ENCODE data around the gene PIH1D2. TPM values are rescaled to one million over a fixed set of nuclear protein-coding genes. Genes with fewer than 3 reads are reported as not detected.
"Not testable (repeated sequence)": the region's sequence is repeated elsewhere in the genome, so short reads cannot be mapped to it uniquely, and the experiment has no call there.

The PIH1D2 gene
- total and polyA plus RNA-seq, 5 donors, result 1.2 to 1.8 (median 1.6) TPM

GRCh38 chr11:112026784-112027410 lies 46.9 kb downstream of the PIH1D2 start:
- intact Hi-C loops (cut with DNase I); H3K27me3 ChIP-seq (ENCODE audit: control insufficient read depth, insufficient read depth); H3K4me3 ChIP-seq (ENCODE audit: low read length); ATAC-seq; H3K9me3 ChIP-seq (ENCODE audit: control insufficient read depth, low read length); H3K27ac ChIP-seq (ENCODE audit: low read length); H3K4me1 ChIP-seq (ENCODE audit: control insufficient read depth, insufficient read depth, low read length): not testable (repeated sequence)
- peak in 2 of 3 donors; percentile 37 to 57 for DNase-seq
- 96% methylated on average over 37 of the region's 49 CpGs for WGBS

GRCh38 chr11:112025707-112026106 lies 48.1 kb downstream of the PIH1D2 start:
- under 1% methylated on average over 8 of the region's 8 CpGs for WGBS
- Histone ChIP-seq H3K27me3 (ENCODE audit: control insufficient read depth, insufficient read depth) (no peaks in the 10 kb centered on the region), H3K4me1 (ENCODE audit: control insufficient read depth, insufficient read depth, low read length) (peaks cover 2% of the 10 kb centered on the region), H3K9me3 (ENCODE audit: control insufficient read depth, low read length) (no peaks in the 10 kb centered on the region), H3K27ac (ENCODE audit: low read length) (peak overlapping the region; percentile 96), H3K4me3 (ENCODE audit: low read length) (peak overlapping the region; percentile 83)
- DNase-seq (no peak), ATAC-seq (peak; percentile 38 to 53)
- intact Hi-C loops (cut with DNase I), result no loop called here

GRCh38 chr11:112024773-112025678 lies 48.8 kb downstream of the PIH1D2 start, which contains the start of gene DLAT:
DLAT (plus strand) TSS chr11:112025408; CDS start chr11:112025473, 65 bp downstream.
- H3K27ac ChIP-seq (ENCODE audit: low read length), result peak within 1 kb of the TSS; percentile 96
- intact Hi-C loops (cut with DNase I), result no loop called here
- peaks cover 2% of the 10 kb centered on the region for H3K4me1 ChIP-seq (ENCODE audit: control insufficient read depth, insufficient read depth, low read length)
- ATAC-seq, result peak; percentile 93 to 95
- peak within 1 kb of the TSS; percentile 83 for H3K4me3 ChIP-seq (ENCODE audit: low read length)
- DNase-seq, result peak; percentile 92 to 96 (median 95)
- H3K27me3 ChIP-seq (ENCODE audit: control insufficient read depth, insufficient read depth), result no peaks in the 10 kb centered on the region
- no peaks in the 10 kb centered on the region for H3K9me3 ChIP-seq (ENCODE audit: control insufficient read depth, low read length)
- WGBS, result under 1% methylated on average over 71 of the region's 71 CpGs

- ATAC-seq (no peak), DNase-seq (no peak)
- 15% methylated on average over 10 of the region's 10 CpGs for WGBS
- Histone ChIP-seq H3K4me1 (ENCODE audit: control insufficient read depth, insufficient read depth, low read length) (peaks cover 4% of the 10 kb centered on the region), H3K9me3 (ENCODE audit: control insufficient read depth, low read length) (no peaks in the 10 kb centered on the region), H3K27me3 (ENCODE audit: control insufficient read depth, insufficient read depth) (no peaks in the 10 kb centered on the region), H3K27ac (ENCODE audit: low read length) (peak overlapping the region; percentile 96), H3K4me3 (ENCODE audit: low read length) (peak overlapping the region; percentile 83)
- intact Hi-C loops (cut with DNase I), result no loop called here
Observed at GRCh38 chr11:112024178-112024772, 49.5 kb downstream of the PIH1D2 start.

GRCh38 chr11:112023104-112023503 lies 50.7 kb downstream of the PIH1D2 start:
- H3K9me3 ChIP-seq (ENCODE audit: control insufficient read depth, low read length), result no peaks in the 10 kb centered on the region
- ATAC-seq, result no peak
- 88% methylated on average over 3 of the region's 3 CpGs for WGBS
- no peak for DNase-seq
- intact Hi-C loops (cut with DNase I), result no loop called here
- H3K4me1 ChIP-seq (ENCODE audit: control insufficient read depth, insufficient read depth, low read length), result peaks cover 4% of the 10 kb centered on the region
- H3K4me3 ChIP-seq (ENCODE audit: low read length), result no peak overlapping the region
- H3K27me3 ChIP-seq (ENCODE audit: control insufficient read depth, insufficient read depth), result no peaks in the 10 kb centered on the region
- no peak overlapping the region for H3K27ac ChIP-seq (ENCODE audit: low read length)

GRCh38 chr11:112019066-112019465 lies 54.8 kb downstream of the PIH1D2 start:
- WGBS, result 73% methylated on average over 5 of the region's 5 CpGs
- H3K9me3 ChIP-seq (ENCODE audit: control insufficient read depth, low read length), result no peaks in the 10 kb centered on the region
- H3K4me3 ChIP-seq (ENCODE audit: low read length), result no peak overlapping the region
- peak in 1 of 2 donors; percentile 23 for ATAC-seq
- peaks cover 6% of the 10 kb centered on the region for H3K4me1 ChIP-seq (ENCODE audit: control insufficient read depth, insufficient read depth, low read length)
- intact Hi-C loops (cut with DNase I), result no loop called here
- no peak for DNase-seq
- no peaks in the 10 kb centered on the region for H3K27me3 ChIP-seq (ENCODE audit: control insufficient read depth, insufficient read depth)
- peak overlapping the region; percentile 34 for H3K27ac ChIP-seq (ENCODE audit: low read length)

Other genes with a start within 250 kb of the PIH1D2 start
- 10 to 100 TPM; 17.0 to 84.9 (median 23.8) TPM for gene ALG9, start 202.4 kb downstream of the PIH1D2 start, total RNA-seq
- gene ALG9, start 202.4 kb downstream of the PIH1D2 start, polyA plus RNA-seq, result 16.3 TPM
- 1 to 10 TPM; 1.6 to 1.7 (median 1.6) TPM for gene FDXACB1, start 194.9 kb downstream of the PIH1D2 start, total RNA-seq
- 1.1 TPM for gene FDXACB1, start 194.9 kb downstream of the PIH1D2 start, polyA plus RNA-seq
- 10 to 100 TPM; 22.8 to 51.1 (median 32.0) TPM for gene CFAP68, start 194.5 kb downstream of the PIH1D2 start, total RNA-seq
- gene CFAP68, start 194.5 kb downstream of the PIH1D2 start, polyA plus RNA-seq, result 51.5 TPM
- gene CRYAB, start 162.2 kb downstream of the PIH1D2 start, total RNA-seq, result 1,000 to 10,000 TPM; 4,923 to 5,929 (median 5,581) TPM
- gene CRYAB, start 162.2 kb downstream of the PIH1D2 start, polyA plus RNA-seq, result 9,689 TPM
- gene HSPB2, start 161.3 kb downstream of the PIH1D2 start, total RNA-seq, result 100 to 1,000 TPM in 1 of 4 donors, 10 to 100 TPM in 3; 38.0 to 103 (median 69.2) TPM
- 106 TPM for gene HSPB2, start 161.3 kb downstream of the PIH1D2 start, polyA plus RNA-seq
- 1 to 10 TPM; 2.2 to 5.5 (median 2.6) TPM for gene C11orf52, start 155.1 kb downstream of the PIH1D2 start, total RNA-seq
- 4.1 TPM for gene C11orf52, start 155.1 kb downstream of the PIH1D2 start, polyA plus RNA-seq
- gene DIXDC1, start 136.7 kb downstream of the PIH1D2 start, total RNA-seq, result 10 to 100 TPM; 23.1 to 34.8 (median 26.3) TPM
- gene DIXDC1, start 136.7 kb downstream of the PIH1D2 start, polyA plus RNA-seq, result 9.1 TPM
- 100 to 1,000 TPM in 2 of 4 donors, 10 to 100 TPM in 2; 91.4 to 117 (median 102) TPM for gene DLAT, start 48.6 kb downstream of the PIH1D2 start, total RNA-seq
- 53.7 TPM for gene DLAT, start 48.6 kb downstream of the PIH1D2 start, polyA plus RNA-seq
- gene NKAPD1, start 282 bp upstream of the PIH1D2 start, total RNA-seq, result 1 to 10 TPM; 8.0 to 9.8 (median 8.3) TPM
- 5.0 TPM for gene NKAPD1, start 282 bp upstream of the PIH1D2 start, polyA plus RNA-seq
- gene TIMM8B, start 12.7 kb upstream of the PIH1D2 start, total RNA-seq, result 100 to 1,000 TPM in 1 of 4 donors, 10 to 100 TPM in 3; 88.8 to 108 (median 90.9) TPM
- gene TIMM8B, start 12.7 kb upstream of the PIH1D2 start, polyA plus RNA-seq, result 167 TPM
- gene SDHD, start 12.9 kb upstream of the PIH1D2 start, total RNA-seq, result 100 to 1,000 TPM; 137 to 205 (median 167) TPM
- 258 TPM for gene SDHD, start 12.9 kb upstream of the PIH1D2 start, polyA plus RNA-seq
- 1 to 10 TPM; 2.9 to 4.9 (median 4.5) TPM for gene IL18, start 90.1 kb upstream of the PIH1D2 start, total RNA-seq
- 3.1 TPM for gene IL18, start 90.1 kb upstream of the PIH1D2 start, polyA plus RNA-seq
- gene TEX12, start 93.4 kb upstream of the PIH1D2 start, total RNA-seq, result 1 to 10 TPM in 1 of 4 donors, not detected in 3; 1.1 TPM
- gene TEX12, start 93.4 kb upstream of the PIH1D2 start, polyA plus RNA-seq, result 0.20 TPM
- gene BCO2, start 101.5 kb upstream of the PIH1D2 start, total RNA-seq, result 100 to 1,000 TPM in 2 of 4 donors, 10 to 100 TPM in 2; 78.3 to 147 (median 96.8) TPM
- gene BCO2, start 101.5 kb upstream of the PIH1D2 start, polyA plus RNA-seq, result 70.8 TPM
- gene PTS, start 152.4 kb upstream of the PIH1D2 start, total RNA-seq, result 10 to 100 TPM; 22.9 to 28.3 (median 26.7) TPM
- 40.7 TPM for gene PTS, start 152.4 kb upstream of the PIH1D2 start, polyA plus RNA-seq
- not detected for gene PLET1, start 186.8 kb upstream of the PIH1D2 start, total RNA-seq
- gene PLET1, start 186.8 kb upstream of the PIH1D2 start, polyA plus RNA-seq, result not detected